T-helper 2 cell (primary cell): Measurements from ENCODE around the gene OR52D1.

Experiments used
- DNase-seq, 5 experiments: peaks; one replicate each; pipeline versions ENCODE4 v3.0.0 to v3.0.0-alpha.2; 2012 to 2022

Gene OR52D1

GRCh38 chr11:5514841-5515240, 26.4 kb downstream of the OR52D1 start:
- DNase-seq = no peak

- no peak for DNase-seq
These were observed 28.1 kb downstream of the OR52D1 start, which contains the start of gene UBQLNL for GRCh38 chr11:5516599-5516998. UBQLNL (minus strand) TSS chr11:5516699; CDS start chr11:5516441, 258 bp downstream.

- no peak for DNase-seq
These were observed 33.1 kb downstream of the OR52D1 start for GRCh38 chr11:5521540-5521939.

GRCh38 chr11:5522308-5522707, 33.8 kb downstream of the OR52D1 start:
- DNase-seq = no peak

- DNase-seq = no peak
These were observed 36.3 kb downstream of the OR52D1 start for GRCh38 chr11:5524756-5525155.

- DNase-seq = no peak
These were observed 39.2 kb downstream of the OR52D1 start for GRCh38 chr11:5527716-5528115.

- DNase-seq = no peak
These were observed 40.0 kb downstream of the OR52D1 start for GRCh38 chr11:5528495-5528894.

GRCh38 chr11:5531053-5531831, 42.8 kb downstream of the OR52D1 start:
- no peak for DNase-seq

- no peak for DNase-seq
These were observed 45.6 kb downstream of the OR52D1 start for GRCh38 chr11:5534046-5534445.

- no peak for DNase-seq
These were observed 48.0 kb downstream of the OR52D1 start for GRCh38 chr11:5536482-5536881.
